ENCODE results near the gene ZNF672. TPM values are rescaled to one million over a fixed set of nuclear protein-coding genes. Genes with fewer than 3 reads are reported as not detected.

The ZNF672 gene
- total and polyA plus RNA-seq, 4 donors: 6.4 to 28.0 (median 20.1) TPM

GRCh38 chr1:248873993-248874533 lies 36.0 kb downstream of the ZNF672 start:
- peak overlapping the region; percentile 79 to 90 for H3K27ac ChIP-seq (ENCODE audit: low read depth in 1 of 2, low read length in 2 of 2)
- WGBS: 9% methylated on average over 23 of the region's 23 CpGs
- peak overlapping the region in 1 of 2 donors; percentile 77 for H3K9ac ChIP-seq (ENCODE audit: low read depth in 1 of 2, low read length in 2 of 2)

More at GRCh38 chr1:248873993-248874533, 36.0 kb downstream of the ZNF672 start:
- Histone ChIP-seq H3K27me3 (ENCODE audit: control insufficient read depth in 4 of 4, insufficient read depth in 4 of 4, low read length in 3 of 4) (no peaks in the 10 kb centered on the region), H3K4me3 (ENCODE audit: low read depth in 1 of 3, low read length in 3 of 3) (peak overlapping the region; percentile 50 to 76 (median 51)), H3K36me3 (ENCODE audit: control insufficient read depth in 4 of 4, insufficient read depth in 3 of 4, low read depth in 1 of 4, low read length in 3 of 4) (no peaks in the 10 kb centered on the region), H3K4me1 (ENCODE audit: control insufficient read depth in 4 of 4, insufficient read depth in 4 of 4, low read length in 3 of 4) (peaks cover 2 to 12% (median 4%) of the 10 kb centered on the region in 4 donors), H3K9me3 (ENCODE audit: control insufficient read depth in 4 of 4, low read length in 3 of 4) (no peaks in the 10 kb centered on the region)
- DNase-seq (ENCODE audit: low spot score): peak; percentile 93
- TF ChIP-seq NR2F2 (IDR thresholded peaks at IDR 0.05) (no peak), HNF4A (conservative IDR thresholded peaks at IDR 0.05) (no peak), RAD21 (IDR thresholded peaks at IDR 0.05) (no peak), ZBTB33 (IDR thresholded peaks at IDR 0.05) (no peak), ATF3 (IDR thresholded peaks at IDR 0.05) (peak; percentile 99), SP1 (IDR thresholded peaks at IDR 0.05) (peak; percentile 6), CTCF (IDR thresholded peaks at IDR 0.05; ENCODE audit: low read depth, low read length, missing input control) (no peak), EGR1 (IDR thresholded peaks at IDR 0.05; ENCODE audit: low read depth in 2 of 2) (no peak), TAF1 (conservative IDR thresholded peaks at IDR 0.05) (no peak), FOXA1 (IDR thresholded peaks at IDR 0.05) (no peak), RXRA (IDR thresholded peaks at IDR 0.05) (no peak), YY1 (IDR thresholded peaks at IDR 0.05) (peak; percentile 14), JUND (IDR thresholded peaks at IDR 0.05) (peak in 1 of 2 donors; percentile 57), FOXA2 (IDR thresholded peaks at IDR 0.05) (no peak), GABPA (IDR thresholded peaks at IDR 0.05 in 1 of 2, conservative IDR thresholded peaks at IDR 0.05 in 1 of 2) (no peak), MAX (IDR thresholded peaks at IDR 0.05) (peak; percentile 24), HNF4G (IDR thresholded peaks at IDR 0.05) (no peak), REST (IDR thresholded peaks at IDR 0.05) (peak; percentile 13)

Data from liver (tissue), 9 donors.